GM21390 (cell line): ENCODE measurements around the gene PARVA.

Experiments used
- ATAC-seq: cut with Tn5 transposase; IDR thresholded peaks from one replicate; pipeline ENCODE4 v1.9.1; 2021; ENCODE audit not compliant: unreplicated experiment

Gene PARVA

DNA sequence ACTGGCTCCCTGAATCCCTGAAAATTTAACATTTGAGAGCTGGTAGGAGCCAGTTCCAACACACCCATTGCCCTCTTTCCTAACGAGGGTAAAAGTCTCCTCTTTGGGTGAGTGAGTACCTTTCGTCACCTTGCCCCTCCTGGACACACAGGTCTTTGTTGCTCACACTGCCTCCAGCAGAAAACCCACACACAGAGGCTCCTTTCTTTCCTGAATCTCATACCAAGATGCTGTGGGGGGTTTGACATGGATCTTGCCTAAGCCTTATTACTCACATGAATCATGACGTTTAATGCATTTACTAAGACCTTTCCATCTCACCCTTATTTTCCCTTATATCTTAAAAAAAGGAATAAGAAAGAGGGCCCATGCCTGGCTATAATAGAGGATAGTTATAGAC lies 53.0 kb downstream of the PARVA start:
- no peak for ATAC-seq

DNA sequence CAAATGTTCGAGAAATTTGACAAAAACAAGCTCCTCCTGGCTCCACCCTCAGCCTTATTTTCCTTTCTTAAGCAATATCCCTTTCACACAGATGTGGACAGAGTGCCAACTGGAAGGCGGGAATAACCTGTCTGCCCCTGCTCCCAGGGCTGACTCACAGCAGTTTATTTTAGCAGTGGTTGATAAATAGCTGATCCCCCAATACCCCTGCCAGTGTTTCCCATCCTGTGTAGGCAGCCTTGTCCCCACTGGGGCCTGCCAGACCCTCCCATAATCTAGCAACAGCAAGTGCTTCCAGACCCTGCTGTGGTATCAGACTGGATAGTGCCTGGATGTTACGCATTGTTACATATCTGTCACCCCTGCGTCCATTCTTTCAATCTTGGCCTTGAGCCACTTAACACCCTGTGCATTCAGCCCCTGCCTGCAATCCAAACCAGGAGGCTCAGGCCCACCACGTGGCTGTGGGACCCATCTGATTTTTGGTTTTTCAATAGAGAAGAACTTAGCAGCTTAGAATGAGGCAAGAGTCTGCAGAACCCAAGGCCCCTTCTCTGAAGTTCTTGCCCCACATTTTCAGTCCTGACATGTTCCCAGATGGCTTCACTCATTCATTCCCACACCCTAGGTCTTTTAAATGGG lies 53.7 kb downstream of the PARVA start:
- ATAC-seq: no peak

DNA sequence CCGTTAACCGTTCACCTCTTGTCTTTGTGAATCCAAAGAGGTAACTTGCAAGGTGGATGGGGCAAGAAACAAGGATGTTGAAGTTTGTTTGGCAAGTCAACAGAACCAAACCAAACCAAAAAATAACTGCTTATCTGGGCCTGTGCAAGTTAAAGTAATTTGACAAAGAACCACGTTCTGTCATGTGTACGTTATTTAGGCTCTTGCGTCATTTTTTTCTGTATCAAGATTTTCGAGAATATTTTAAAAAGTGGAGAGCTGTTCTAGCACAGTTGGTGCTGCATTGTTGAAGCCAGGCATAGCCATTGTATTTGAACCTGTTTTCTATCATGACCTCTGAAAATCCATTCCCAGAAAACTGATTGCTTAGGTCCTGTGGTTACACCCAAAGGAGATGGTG lies 55.1 kb downstream of the PARVA start:
- ATAC-seq: no peak

DNA sequence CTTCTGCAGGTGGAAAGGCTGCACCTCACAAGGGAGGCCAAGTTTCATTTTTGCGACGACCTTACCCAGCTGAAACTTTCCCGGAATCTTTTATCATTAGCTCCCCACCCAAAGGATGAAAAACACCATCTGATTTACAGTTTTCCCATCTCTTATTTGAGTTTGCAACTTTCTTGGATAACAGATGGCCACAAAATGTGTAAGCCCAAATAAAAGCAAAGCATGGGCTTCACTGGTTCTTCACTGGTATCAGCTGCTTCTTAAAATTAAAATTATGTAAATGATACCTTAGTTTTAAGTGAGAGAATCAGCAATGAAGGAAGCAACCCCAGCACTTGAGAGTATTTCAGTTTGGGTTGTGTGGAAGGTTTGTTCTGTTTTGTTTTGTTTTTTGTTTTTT lies 55.8 kb downstream of the PARVA start:
- ATAC-seq: no peak

DNA sequence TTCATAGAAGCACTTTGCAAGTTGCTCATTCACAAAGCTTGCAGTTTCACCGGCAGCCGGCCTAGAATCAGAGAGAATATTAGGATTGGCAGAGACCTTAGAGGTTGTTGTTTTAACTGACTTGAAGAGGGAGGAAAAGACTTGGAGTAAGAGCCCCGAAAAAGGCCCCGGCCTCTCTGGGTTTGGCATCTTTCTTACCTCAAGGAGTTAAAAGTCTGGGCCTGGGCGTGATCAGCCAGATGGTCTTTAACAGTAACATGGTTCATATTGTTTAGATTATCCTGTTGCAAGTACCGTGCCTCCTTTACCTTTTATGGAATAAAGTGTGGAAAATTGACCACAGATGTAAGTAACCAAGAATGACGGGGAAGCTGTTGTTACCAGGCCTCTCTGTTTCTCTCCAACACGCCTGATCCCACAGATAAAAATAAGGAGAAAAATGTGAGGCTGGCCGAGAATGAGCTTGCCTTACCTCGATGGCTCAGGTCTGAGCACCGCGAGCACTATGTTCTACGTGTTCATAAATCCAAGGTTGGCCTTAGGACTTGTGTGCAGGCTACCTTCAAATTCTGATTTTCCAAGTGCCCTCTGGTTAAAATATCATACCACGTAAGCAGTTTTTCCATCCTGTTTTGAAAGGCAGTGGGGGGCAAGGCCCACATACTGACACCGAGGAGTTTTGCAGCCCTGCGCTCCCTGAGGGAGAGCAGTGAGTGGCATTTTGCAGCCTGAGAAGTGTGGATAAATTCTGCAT lies 56.4 kb downstream of the PARVA start:
- no peak for ATAC-seq

DNA sequence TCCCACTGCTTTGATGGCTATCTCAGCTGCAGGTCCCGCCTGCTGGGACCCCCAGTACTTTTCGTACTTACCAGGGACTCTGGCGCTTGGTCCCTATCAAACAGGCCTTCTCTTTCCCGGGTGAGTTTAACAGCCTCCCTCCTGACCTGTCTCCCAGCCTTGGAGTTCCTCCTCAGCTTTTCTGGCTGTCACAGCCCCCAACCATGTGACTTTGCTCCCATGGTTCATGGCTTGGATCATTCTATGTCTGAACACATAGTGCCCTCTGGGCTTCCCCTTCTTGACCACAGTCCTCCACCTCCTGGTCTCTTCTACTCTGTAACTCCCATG lies 56.9 kb downstream of the PARVA start:
- ATAC-seq: no peak

DNA sequence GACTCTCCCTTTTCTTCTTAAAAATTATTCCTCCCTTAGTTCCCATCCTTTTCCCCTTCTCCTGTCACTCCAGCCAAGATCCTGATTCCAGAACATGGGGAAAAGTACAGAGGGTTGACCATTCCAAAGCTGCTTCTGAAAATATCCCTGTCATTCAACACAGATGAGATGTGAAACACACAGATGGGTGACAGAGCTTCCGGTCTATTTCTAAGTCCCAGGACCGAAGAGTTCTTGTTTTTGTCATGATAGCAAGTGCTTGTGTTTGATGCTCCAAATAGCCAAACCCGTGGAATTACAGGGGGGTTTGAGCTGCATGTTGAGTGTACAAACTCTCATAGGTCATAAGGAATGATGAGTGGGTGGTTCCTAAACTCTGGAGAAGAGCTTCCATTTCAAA lies 57.9 kb downstream of the PARVA start:
- no peak for ATAC-seq

DNA sequence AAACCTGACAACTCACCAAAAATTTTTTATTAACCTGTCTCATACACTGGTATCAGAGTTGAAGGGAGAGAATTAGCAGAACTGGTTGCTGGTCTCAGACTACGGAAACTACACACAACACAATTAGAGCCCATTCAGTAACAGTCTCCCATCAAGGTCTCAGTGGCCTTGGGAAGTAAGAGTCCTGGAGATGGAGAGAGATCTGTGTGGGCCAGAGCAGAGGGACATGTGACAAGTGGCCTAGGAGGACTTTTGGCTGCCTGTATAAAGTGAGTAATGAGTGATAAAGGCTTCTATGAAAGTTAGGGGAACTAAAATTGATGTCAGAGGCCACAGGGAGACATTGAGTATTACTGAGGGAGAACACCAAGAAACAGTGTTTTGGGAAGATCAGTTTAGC lies 58.9 kb downstream of the PARVA start:
- no peak for ATAC-seq

DNA sequence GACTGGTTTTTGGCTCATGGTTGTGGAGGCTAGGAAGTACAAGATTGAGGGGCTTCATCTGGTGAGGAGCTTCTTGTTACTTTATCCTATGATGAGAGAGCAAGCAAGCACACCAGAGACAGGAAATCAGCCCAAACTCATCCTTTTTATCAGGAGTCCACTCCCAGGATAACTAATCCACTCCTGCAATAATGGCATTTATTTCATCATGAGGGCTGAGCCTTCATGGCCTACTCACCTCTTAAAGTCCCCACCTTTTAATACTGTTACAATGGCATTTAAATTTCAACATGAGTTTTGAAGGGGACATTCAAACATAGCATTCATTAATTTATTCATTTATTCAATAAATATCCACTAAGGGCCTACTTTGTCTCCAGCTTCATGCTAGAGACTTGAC lies 60.9 kb downstream of the PARVA start:
- ATAC-seq: no peak

DNA sequence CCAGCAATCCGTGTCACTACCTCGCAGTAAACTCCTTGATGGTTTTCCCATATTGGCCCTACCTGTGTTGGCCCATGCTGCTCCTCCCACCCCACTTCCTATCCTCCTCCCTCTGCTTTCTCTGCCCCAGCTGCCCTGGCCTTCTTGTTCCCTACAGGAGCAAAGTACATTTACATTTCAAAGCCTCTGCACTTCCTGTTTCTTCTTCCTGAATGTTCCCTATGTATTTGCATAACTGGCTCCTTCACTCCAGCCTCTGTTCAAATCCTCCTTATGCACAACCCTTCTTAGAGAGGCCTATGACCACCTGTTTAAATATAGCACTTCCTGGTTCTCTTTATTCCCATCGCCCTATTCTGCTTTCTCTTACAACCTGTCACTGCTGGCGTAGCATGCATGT lies 62.2 kb downstream of the PARVA start:
- no peak for ATAC-seq

DNA sequence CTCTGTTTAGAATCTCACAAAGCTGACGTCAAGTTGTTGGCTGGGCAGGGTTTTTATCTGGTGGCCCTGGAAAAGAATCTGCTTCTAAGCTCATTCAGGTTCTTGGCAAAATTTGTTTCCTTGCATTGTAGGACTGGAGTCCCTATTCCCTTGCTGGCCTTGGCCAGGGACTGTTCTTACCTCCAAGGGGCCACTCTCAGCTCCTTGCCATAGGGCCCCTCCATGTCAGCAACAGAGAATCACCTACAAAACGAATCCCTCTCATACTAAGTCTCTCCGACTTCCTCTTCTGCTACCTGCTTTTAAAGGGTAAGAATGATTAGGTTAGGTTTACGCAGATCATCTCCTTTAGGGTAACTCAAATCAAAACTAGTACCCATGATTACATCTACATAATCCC lies 63.2 kb downstream of the PARVA start:
- no peak for ATAC-seq

DNA sequence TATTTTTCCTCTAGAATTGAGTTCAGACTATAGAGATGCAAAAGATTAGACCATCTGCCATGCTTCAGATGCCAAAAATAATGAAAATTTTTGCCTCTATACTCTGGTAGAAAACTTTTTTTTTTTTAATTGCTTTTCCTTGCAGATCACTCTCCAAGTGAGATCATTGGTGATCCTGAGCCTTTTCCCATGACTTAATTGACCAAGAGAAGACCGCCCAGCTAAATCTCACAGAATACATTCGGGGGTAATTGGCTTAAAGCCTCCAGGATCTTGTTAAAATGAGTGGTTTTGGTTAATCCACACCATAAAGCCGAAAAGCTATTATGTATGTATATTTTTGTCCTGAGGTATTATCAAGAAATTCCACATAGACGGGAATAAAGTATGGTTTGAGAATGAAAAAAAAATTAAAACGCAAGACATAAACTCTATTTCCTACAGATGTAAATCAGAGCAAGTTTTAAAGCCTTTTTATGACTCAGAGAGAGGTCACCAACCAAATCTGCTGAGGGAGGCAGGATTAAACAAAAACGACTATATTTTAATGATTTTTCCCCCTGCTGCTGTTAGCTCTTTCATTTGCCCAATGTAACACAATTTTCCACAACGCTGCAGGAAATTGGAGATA lies 64.0 kb downstream of the PARVA start:
- no peak for ATAC-seq

DNA sequence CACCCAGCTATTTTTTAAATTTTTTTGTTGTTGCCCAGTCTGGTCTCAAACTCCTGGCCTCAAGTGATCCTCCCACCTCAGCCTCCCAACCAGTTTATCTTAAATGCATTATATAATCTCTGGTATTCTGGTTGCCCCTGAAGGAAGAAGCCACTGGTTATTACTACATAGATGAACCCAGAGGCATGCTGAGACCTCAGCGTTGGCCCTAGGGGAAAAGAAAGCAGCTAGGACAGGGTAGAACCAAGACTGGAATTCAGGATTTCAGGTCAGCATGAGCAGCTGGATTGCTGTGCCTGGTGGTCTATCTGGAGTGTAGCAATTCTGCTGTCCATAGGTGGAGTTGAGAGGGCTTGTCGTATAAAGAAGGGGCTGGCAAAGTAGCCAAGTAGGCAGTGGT lies 67.2 kb downstream of the PARVA start:
- no peak for ATAC-seq

DNA sequence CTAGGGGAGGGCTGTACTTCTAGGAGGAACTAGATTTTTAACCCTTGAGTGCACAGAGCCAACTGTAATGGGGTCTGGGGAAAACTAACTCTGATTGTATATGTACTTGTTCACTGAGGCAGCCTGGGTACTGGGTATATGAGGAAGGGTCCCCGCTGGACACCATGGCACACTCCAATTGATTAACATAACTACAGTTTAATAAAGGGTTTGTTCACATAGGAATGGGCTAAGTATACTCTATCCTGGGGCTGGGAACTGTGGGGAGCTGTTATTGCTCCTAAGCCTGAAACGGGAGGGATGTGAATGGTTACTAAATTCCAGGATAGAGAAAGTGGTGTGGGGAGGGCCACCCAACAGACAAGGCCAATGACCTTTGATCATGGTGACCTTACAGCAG lies 67.6 kb downstream of the PARVA start:
- ATAC-seq: no peak

DNA sequence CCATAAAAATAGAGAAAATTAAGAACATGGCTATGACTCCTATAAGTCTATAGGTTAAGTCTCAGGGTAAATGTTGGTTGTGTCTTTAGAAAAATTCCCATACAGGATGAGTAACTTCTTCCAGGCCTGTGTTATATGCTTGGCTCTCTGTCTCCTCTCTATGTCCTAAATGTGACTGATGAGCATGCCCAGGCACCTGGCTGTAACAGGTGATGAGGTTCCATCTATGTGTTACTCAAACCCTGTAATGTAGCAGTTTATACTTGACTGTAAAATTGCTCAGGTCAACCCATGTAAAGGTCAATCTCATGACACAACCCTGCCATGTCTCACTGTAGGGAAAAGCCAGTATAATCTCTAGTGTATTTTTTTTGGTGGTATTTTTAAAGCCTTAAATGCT lies 69.5 kb downstream of the PARVA start:
- ATAC-seq: no peak

DNA sequence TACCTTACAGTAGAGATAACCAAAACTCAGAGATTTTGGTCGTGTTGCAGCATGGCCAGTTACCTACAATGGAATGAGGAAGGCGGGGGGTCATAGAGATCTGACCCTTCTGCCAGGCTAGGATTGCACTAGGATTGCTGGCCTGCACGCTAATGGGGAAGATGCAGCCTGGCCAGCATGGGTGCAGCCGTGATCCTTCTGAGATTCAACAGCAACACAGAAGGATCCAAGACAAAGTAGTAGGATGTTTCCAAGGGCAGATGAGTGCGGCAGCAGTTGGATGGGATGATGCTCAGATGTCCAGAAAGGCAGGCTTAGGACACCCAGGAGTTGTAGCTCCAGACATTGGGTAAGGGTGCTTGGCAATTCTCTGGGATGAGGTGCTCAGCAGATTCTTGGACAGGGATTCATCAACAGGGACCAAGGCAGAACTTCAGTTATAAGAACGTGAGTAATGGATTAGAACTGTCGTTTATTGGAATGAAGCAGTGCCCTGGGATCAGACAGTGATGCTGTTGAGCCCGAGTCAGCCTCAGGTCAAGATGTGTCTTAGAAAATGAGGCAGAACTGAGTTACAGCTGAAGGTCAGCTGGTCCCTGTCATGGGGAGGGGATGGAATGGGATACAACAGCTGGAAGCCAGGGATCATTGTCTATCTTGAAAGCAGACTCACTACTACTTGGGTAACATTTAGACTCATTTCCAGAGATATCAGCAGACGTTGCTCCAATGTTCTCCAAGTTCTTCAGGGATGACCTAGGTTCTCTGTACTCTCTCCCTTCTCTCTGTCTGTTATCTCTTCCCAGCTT lies 71.0 kb downstream of the PARVA start:
- ATAC-seq: no peak

DNA sequence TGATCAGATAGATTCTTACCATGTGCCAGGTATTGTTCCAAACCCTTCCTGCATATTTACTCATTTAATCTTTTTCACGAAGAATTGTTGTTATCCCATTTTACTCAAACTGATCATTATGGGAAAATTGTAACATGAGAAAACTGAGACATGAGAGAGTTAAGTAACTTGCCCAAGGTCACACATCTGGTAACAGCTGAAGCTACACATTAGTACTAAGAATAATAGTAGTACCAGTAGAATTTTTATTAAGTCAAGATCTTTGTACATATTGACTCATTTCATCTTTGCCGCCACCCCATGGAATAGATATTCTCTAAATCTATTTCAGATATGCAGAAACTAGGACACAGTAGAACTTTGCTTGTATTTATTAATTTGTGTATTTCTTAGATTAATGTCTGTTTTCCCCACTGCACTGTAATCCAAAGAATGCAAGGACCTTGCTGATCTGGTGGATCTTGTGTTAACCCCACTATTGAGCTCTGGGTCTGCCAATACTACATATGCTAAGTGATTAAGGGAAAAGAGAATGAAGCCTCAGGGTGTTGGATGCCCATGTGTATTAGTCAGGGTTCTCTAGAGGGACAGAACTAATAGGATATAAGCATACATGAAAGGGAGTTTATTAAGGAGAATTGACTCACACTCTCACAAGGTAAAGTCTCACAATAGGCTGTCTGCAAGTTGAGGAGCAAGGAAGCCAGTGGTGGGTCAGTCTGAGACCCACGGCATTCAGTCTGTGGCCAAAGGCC lies 72.8 kb downstream of the PARVA start:
- ATAC-seq: no peak

DNA sequence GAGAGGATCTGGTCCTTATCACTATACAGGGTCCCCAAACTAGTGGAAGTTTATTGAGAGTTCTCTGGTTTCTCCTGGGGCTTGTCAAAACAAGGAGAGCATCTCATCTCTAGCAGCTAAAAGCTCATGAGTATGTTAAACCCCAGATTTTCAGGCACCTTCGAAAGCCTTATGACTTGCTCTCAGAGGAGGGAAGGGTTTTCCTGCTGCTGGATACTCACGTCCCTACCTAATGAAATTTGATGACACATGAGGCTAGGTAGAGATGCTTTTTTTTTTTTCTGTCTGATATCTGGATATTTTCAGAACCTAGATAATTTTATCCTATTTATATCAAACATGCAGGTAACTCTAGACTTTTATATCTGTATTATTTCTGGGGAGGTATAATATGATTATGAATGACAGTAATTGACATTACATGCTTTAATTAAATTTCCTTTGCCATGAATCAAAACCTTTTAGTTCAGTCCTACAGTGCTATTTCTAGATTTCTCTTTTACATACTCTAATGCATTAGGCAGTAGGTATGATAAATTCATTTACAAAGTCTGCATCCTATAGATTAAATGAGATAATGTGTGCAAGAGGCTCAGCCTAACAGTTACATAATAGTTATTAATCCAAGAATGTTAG lies 73.9 kb downstream of the PARVA start:
- ATAC-seq: no peak

DNA sequence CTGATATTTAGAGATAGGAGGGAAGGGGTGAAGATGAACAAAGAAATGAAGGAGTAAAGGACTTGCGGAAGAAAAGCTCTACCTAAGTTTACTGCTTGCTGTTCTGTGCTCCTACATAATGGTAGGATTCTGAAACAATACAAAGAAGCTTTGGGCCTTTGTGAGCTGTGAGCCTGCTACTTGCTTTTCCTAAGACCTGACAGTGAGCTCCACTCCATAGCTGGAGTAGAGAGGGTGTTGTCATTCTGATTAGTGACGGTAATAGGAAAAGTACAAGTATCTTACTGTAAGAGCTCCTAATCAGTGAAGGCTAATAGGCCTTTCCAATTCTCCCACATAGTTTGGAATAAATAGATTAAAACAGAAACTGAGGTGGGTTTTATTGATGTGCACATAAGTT lies 75.9 kb downstream of the PARVA start:
- no peak for ATAC-seq

DNA sequence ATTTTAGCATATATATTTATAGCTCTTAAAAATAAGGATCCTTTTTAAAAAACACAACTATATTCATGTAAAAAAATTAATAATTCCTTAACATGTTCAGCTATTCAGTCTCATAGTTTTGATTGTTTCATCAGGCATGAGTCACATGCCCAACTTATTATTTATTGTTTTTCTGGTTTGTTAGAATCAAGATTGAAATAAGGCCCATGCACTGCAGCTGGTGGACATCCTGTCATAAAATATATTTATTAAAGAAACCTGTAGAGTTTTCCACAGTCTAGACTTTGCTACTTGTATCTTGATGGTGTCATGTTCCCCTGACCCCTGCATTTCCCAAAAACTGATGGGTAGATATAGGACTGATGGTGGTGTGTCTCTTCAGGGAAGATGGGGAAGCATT lies 77.4 kb downstream of the PARVA start:
- ATAC-seq: no peak

DNA sequence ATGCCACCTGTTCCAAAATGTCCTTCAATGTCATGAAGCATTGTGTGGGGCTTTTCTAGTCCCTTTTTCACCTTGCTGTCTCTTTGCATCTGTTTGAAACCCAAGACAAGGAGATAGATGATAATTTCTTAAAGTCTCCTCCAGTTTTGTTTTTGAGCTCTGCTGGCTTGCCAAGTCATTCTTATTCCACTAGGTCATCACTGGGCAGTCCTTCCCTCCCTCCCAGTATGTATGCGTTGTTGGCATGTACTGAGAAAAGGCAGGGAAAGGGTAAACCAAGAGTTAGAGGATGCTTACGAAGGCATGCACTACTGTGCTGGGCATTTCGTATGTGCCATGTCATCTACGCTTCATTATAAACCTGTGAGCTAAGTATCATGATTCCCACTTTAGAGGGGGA lies 78.6 kb downstream of the PARVA start:
- no peak for ATAC-seq
